ENCODE data around the gene SSBP3. TPM values are rescaled to one million over a fixed set of nuclear protein-coding genes. Genes with fewer than 3 reads are reported as not detected.
A peak's percentile ranks its signal among the peaks of the same experiment; 100 is the strongest.

The SSBP3 gene
- total RNA-seq, 1 donor from 2014 or later = 51.0 TPM

- H3K27me3 ChIP-seq = no peaks in the 10 kb centered on the region
- no peaks in the 10 kb centered on the region for H3K36me3 ChIP-seq
- no peak overlapping the region for H3K4me3 ChIP-seq
- H3K9me3 ChIP-seq = no peaks in the 10 kb centered on the region
- no peak overlapping the region for H3K27ac ChIP-seq
- H3K4me1 ChIP-seq = peaks cover 0 to 24% of the 10 kb centered on the region in 2 donors
- DNase-seq (ENCODE audit: low spot score in 2 of 2) = no peak
- intact Hi-C loops (cut with DNase I) = no loop called here
- no peak for TF ChIP-seq CTCF (IDR thresholded peaks at IDR 0.05)
Observed at GRCh38 chr1:54323324-54323739, 82.9 kb downstream of the SSBP3 start.

- intact Hi-C loops (cut with DNase I) = no loop called here
- no peak for DNase-seq (ENCODE audit: low spot score in 2 of 2)
- Histone ChIP-seq H3K27ac (no peak overlapping the region), H3K4me3 (no peak overlapping the region), H3K9me3 (no peaks in the 10 kb centered on the region), H3K4me1 (peaks cover 0 to 3% of the 10 kb centered on the region in 2 donors), H3K27me3 (no peaks in the 10 kb centered on the region), H3K36me3 (no peaks in the 10 kb centered on the region)
- no peak for TF ChIP-seq CTCF (IDR thresholded peaks at IDR 0.05)
Observed at GRCh38 chr1:54318246-54318814, 87.9 kb downstream of the SSBP3 start.

- no peaks in the 10 kb centered on the region for H3K36me3 ChIP-seq
- no peaks in the 10 kb centered on the region for H3K9me3 ChIP-seq
- H3K4me1 ChIP-seq = peaks cover 0 to 9% of the 10 kb centered on the region in 2 donors
- H3K4me3 ChIP-seq = no peak overlapping the region
- no peak for DNase-seq (ENCODE audit: low spot score in 2 of 2)
- no peak for TF ChIP-seq CTCF (IDR thresholded peaks at IDR 0.05)
- intact Hi-C loops (cut with DNase I) = no loop called here
- no peaks in the 10 kb centered on the region for H3K27me3 ChIP-seq
- no peak overlapping the region for H3K27ac ChIP-seq
Observed at GRCh38 chr1:54317084-54317483, 89.1 kb downstream of the SSBP3 start.

GRCh38 chr1:54315099-54315498 lies 91.1 kb downstream of the SSBP3 start:
- Histone ChIP-seq H3K4me1 (peaks cover 0 to 18% of the 10 kb centered on the region in 2 donors), H3K27ac (no peak overlapping the region), H3K9me3 (no peaks in the 10 kb centered on the region), H3K4me3 (no peak overlapping the region), H3K27me3 (no peaks in the 10 kb centered on the region), H3K36me3 (no peaks in the 10 kb centered on the region)
- DNase-seq (ENCODE audit: low spot score in 2 of 2) = no peak
- no peak for TF ChIP-seq CTCF (IDR thresholded peaks at IDR 0.05)
- intact Hi-C loops (cut with DNase I) = no loop called here

GRCh38 chr1:54314696-54315095 lies 91.5 kb downstream of the SSBP3 start:
- no peak for TF ChIP-seq CTCF (IDR thresholded peaks at IDR 0.05)
- H3K27me3 ChIP-seq = no peaks in the 10 kb centered on the region
- H3K4me3 ChIP-seq = no peak overlapping the region
- no peaks in the 10 kb centered on the region for H3K9me3 ChIP-seq
- intact Hi-C loops (cut with DNase I) = no loop called here
- no peak for DNase-seq (ENCODE audit: low spot score in 2 of 2)
- H3K36me3 ChIP-seq = no peaks in the 10 kb centered on the region
- peak overlapping the region in 1 of 2 donors; percentile 30 for H3K27ac ChIP-seq
- peaks cover 0 to 22% of the 10 kb centered on the region in 2 donors for H3K4me1 ChIP-seq
